Thoracic aorta (tissue), 2 donors: ENCODE results near the gene KIFBP. TPM values are rescaled to one million over a fixed set of nuclear protein-coding genes. Genes with fewer than 3 reads are reported as not detected.

ENCODE experiments used
- ATAC-seq: fragments of 150-250 bp; one replicate; pipeline ENCODE4 v1.8.0; 2017; ENCODE audit warnings: low read depth; ENCODE audit not compliant: insufficient number of reproducible peaks, low FRiP score
- DNase-seq: peaks from one replicate; pipeline ENCODE4 v3.0.0-alpha.2; 2020; ENCODE audit warnings: low spot score
- H3K27ac ChIP-seq, 2 donors: fragments of 200-600 bp; sonication (generic); 1 replicate in 1 of 2; 2 replicates in 1 of 2; pipeline ENCODE4 v1.5.1; 2016; ENCODE audit warnings: mild to moderate bottlenecking in 2 of 2, moderate library complexity in 2 of 2
- H3K27me3 ChIP-seq: fragments of 200-600 bp; sonication (generic); replicated peaks from 2 replicates; pipeline ENCODE4 v1.6.0; 2016; ENCODE audit warnings: mild to moderate bottlenecking; ENCODE audit not compliant: insufficient read depth
- H3K36me3 ChIP-seq: fragments of 200-600 bp; sonication (generic); one replicate; pipeline ENCODE4 v1.5.1; 2016
- H3K4me1 ChIP-seq, 2 donors: fragments of 200-600 bp; sonication (generic); 1 replicate in 1 of 2; 2 replicates in 1 of 2; pipeline versions ENCODE4 v1.5.1 to v1.6.0; 2016; ENCODE audit warnings: low read depth in 2 of 2, mild to moderate bottlenecking in 1 of 2; ENCODE audit not compliant: control insufficient read depth in 1 of 2
- H3K4me3 ChIP-seq: fragments of 200-600 bp; sonication (generic); 2 replicates; pipeline ENCODE4 v1.5.1; 2016; ENCODE audit warnings: mild to moderate bottlenecking
- H3K9me3 ChIP-seq: fragments of 200-600 bp; sonication (generic); 2 replicates; pipeline ENCODE4 v1.5.1; 2016
- total RNA-seq, 2 donors: library from RNA; depleted of rRNA; stranded (reverse); fragments of >200 nt; gene quantifications; one replicate each; pipeline versions ENCODE4 v1.1.0 to v1.2.3, GENCODE V29; 2016
- TF ChIP-seq, protein P1 (sequence below): fragments of 200-600 bp; sonication (generic); IDR thresholded peaks from one replicate; pipeline ENCODE4 v1.5.1; 2019; ENCODE audit warnings: antibody characterized with exemption

Gene KIFBP
- total RNA-seq, 2 donors from 2014 or later: 31.3 to 45.1 TPM

DNA sequence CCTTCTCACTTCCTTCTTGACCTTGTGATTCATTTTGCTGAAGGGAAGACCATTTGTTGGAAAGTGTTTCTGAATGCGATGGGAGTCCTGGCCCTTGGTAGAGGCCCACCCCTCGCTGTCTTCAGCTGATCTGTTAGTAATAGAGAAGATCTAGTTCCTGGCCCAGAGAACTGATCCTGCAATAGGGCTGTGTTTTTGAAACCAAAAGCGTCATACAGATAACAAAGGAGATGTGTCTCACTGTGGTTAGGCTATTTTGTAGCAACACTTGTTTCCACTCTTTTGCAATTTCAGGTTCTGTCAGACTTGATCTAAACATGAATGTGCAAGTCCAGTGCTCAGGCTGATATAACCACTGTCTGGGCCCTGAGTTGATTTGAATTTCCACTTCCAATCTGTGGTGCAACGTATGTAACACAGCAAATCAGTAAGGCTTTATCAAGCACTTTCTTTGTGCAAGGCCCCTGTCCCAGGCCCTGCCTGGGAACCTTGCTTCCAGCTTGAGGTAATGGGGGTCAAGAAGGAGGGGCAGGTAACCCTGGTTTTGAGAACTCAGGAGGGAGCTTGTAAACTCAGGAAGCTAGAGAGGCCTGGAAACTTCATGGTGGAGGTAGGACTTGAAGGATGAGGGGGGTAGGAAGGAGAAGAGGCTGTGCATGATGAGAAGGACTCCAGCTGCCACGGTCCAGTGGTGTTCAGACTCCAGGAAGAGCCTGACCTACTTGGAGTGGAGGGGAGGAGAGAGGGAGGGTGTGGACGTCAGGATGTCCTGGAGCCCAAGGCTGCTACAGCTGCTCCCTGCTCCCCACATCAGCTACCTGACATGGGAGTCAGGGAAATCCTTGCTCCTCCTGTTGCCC is 57.1 kb downstream of the KIFBP start:
- no peak overlapping the region for H3K4me3 ChIP-seq
- peak overlapping the region in 1 of 2 donors; percentile 36 for H3K27ac ChIP-seq
- no peaks in the 10 kb centered on the region for H3K9me3 ChIP-seq
- H3K36me3 ChIP-seq: no peaks in the 10 kb centered on the region
- ATAC-seq (no peak), DNase-seq (no peak)
- H3K27me3 ChIP-seq: no peaks in the 10 kb centered on the region
- no peaks in the 10 kb centered on the region for H3K4me1 ChIP-seq
- TF ChIP-seq, protein P1, sequence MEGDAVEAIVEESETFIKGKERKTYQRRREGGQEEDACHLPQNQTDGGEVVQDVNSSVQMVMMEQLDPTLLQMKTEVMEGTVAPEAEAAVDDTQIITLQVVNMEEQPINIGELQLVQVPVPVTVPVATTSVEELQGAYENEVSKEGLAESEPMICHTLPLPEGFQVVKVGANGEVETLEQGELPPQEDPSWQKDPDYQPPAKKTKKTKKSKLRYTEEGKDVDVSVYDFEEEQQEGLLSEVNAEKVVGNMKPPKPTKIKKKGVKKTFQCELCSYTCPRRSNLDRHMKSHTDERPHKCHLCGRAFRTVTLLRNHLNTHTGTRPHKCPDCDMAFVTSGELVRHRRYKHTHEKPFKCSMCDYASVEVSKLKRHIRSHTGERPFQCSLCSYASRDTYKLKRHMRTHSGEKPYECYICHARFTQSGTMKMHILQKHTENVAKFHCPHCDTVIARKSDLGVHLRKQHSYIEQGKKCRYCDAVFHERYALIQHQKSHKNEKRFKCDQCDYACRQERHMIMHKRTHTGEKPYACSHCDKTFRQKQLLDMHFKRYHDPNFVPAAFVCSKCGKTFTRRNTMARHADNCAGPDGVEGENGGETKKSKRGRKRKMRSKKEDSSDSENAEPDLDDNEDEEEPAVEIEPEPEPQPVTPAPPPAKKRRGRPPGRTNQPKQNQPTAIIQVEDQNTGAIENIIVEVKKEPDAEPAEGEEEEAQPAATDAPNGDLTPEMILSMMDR: no peak

- Histone ChIP-seq H3K9me3 (no peaks in the 10 kb centered on the region), H3K4me1 (no peaks in the 10 kb centered on the region), H3K4me3 (no peak overlapping the region), H3K27me3 (no peaks in the 10 kb centered on the region), H3K27ac (peak overlapping the region in 1 of 2 donors; percentile 27), H3K36me3 (no peaks in the 10 kb centered on the region)
- ATAC-seq: no peak
- DNase-seq: no peak
- TF ChIP-seq, protein P1: no peak
Observed at GRCh38 chr10:69047111-69047832, 58.7 kb downstream of the KIFBP start.

DNA sequence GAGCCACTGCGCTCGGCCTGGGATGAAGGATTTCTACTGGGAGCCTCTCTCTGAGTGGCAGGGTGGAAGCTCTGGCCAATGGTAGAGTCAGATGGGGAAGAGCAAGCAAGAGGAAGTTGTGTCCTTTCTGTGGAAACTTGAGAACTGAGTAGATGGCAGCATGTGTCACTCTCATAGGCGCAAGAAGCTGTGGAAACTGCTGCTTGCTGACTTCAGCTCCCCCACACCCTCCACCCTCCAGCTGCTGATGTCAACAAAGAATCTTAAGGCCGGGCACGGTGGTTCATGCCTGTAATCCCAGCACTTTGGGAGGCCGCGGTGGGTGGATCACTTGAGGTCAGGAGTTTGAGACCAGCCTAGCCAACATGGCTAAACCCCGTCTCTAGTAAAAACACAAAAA is 59.5 kb downstream of the KIFBP start:
- Histone ChIP-seq H3K4me1 (no peaks in the 10 kb centered on the region), H3K27ac (peak overlapping the region; percentile 15 to 44), H3K9me3 (no peaks in the 10 kb centered on the region), H3K4me3 (no peak overlapping the region), H3K27me3 (no peaks in the 10 kb centered on the region), H3K36me3 (no peaks in the 10 kb centered on the region)
- TF ChIP-seq, protein P1: no peak
- ATAC-seq: no peak
- no peak for DNase-seq

DNA sequence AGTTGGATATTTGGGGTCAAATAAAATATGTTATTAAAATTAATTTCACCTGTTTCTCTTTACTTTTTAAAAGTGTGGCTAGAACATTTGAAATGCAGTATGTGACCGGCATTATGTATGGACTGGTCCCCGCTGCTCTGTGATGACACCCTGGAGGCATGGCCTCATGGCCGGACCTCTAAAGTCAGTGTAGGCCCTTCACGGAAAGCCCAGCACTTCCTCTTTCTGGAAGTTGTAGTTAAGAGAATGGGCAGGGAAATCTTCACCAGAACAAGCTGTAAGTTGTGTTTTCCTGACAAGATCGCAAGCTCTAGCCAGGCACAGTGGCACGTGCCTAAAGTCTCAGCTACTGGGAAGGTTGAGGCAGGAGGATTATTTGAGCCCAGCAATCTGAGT is 61.0 kb downstream of the KIFBP start:
- H3K4me3 ChIP-seq: no peak overlapping the region
- no peaks in the 10 kb centered on the region for H3K36me3 ChIP-seq
- no peaks in the 10 kb centered on the region for H3K27me3 ChIP-seq
- no peaks in the 10 kb centered on the region for H3K4me1 ChIP-seq
- no peak for ATAC-seq
- no peak for DNase-seq
- no peak overlapping the region for H3K27ac ChIP-seq
- no peaks in the 10 kb centered on the region for H3K9me3 ChIP-seq
- TF ChIP-seq, protein P1: no peak

DNA sequence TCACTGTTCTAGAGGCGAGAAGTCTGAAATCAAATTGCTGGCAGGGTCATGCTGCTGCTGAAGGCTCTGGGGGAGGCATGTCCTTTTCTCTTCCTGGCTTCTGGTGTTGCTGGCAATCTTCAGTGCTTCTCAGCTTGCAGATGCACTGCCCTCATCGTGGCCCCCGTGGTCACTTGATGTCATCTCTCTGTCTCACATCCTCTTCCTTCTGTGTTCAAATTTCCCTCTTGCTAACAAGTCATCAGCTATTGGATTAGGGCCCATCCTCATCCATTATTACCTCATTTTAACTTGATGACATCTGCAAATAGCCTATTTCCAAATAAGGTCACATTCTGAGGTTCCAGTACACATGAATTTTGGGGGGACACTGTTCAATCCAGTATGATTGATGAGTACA is 62.7 kb downstream of the KIFBP start:
- no peak for DNase-seq
- no peak overlapping the region for H3K4me3 ChIP-seq
- H3K27ac ChIP-seq: no peak overlapping the region
- H3K36me3 ChIP-seq: no peaks in the 10 kb centered on the region
- H3K27me3 ChIP-seq: no peaks in the 10 kb centered on the region
- TF ChIP-seq, protein P1: no peak
- H3K4me1 ChIP-seq: no peaks in the 10 kb centered on the region
- no peak for ATAC-seq
- H3K9me3 ChIP-seq: no peaks in the 10 kb centered on the region
